ENCODE measurements around the gene LRCH1.

The LRCH1 gene

DNA sequence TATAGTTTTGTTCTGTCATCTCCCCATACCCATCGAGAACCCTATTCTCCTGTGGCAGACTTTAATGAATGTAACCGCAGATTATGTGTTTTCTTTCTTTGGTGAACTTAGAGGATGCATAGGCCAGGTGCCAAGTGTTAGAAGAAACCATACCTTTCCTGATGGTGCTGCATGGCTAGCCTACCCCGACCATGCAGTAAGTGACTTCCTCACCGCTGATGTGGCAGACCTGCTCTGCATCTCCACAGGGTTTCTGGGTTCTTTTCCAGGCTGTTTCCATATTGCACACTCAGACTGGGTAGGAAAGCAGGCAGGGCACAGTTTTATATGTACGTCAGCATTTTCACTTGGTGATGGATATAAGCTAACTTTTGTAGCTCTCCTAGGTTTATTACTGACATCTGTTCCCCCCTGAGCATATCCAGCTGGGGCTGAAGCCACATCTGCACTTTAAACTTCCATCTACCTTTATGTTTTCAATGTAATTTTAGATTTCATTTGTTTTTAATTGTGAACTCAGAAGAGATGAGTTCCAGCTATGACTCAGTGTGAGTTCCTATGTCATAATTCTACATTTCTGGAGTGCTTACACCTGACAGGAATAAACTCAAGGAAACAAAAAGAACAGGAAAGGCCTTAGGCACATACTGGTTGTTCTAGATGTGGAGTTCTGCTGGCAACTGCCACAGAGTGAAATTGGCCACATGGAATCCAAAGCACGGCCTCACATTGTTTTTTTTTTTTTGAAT lies 42.3 kb downstream of the LRCH1 start:
- DNase-seq = no peak

DNA sequence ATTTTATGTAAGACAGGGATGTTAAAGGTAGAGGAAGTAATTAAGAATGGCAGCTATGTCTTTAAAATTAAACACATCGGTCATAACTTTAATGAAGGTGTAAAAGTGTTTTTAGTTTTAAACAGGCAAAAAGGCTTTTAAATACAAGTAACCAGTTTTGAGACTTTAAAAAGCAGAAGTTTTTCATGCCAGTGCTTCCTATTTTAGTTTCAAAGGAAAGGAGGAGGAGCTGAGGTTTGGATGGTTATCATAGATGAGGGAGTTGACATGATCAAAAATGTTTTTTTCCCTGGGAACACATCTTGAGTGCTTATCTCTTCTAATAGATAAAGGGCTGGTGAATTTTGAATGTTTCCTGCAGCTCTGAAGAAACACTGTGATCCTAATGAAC lies 42.9 kb downstream of the LRCH1 start:
- no peak for DNase-seq

DNA sequence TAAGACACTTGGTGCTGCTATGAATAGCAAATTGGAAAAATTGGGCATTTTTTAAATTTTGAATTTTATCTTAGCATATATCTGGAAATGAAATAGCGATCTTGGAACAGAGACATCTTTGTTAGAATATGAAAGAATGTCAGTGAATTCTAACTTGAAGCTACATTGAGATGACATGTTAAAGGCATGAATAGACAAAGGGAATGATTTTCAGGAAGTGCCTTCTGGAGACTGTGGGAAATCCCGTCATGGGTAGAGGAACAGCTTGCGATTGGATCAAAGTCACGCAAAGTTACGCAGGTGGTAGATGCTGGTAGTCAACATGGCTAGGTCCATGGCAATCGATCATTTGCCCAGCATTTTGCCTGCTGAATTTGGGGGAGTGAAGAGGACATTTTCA lies 43.5 kb downstream of the LRCH1 start:
- no peak for DNase-seq

DNA sequence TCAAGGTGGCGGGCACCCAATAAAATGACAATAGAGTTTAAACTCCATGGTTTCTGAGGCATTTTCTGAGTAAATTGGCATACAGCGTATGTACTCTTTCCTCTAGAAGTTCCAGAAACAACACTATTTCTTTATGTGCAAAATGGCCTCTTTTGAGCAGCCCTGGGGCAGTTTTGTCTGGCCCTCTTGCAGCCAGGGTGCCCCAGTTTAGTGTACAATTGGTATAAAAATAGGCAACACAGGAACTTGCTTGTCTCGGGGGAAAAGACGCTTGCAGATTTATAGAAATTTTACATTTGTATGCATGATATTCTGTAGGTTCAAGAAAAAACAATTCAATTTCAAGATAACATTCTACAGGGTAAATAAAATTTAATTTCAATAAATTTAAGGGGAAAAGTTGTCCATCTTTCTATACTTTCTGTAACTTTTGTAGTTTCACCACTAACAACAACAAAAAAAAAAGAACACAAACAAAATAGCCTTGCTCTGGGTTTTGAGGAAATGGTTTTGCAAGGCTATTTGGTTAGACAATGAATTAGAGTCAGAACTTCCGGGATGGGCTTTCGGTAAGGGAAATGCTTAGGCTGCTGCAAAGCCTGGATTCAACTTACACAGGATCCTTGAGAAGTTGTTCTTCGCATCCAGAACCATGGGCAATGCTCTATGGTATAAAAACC lies 45.3 kb downstream of the LRCH1 start:
- DNase-seq = no peak

DNA sequence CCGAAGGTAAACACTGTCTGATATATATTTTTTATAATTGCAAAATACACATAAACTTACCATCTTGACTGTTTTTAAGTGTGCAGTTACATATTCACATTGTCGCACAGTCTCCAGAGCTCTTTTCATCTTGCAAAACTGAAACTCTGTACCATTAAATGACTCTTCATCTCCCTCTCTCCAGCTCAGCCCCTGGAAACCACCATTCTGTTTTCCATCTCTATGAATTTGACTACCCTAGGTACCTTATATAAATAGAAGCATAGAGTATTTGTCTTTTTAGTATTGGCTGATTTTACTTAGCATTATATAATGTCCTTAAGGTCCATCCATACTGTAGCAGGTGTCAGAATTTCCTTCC lies 45.8 kb downstream of the LRCH1 start:
- DNase-seq = no peak

DNA sequence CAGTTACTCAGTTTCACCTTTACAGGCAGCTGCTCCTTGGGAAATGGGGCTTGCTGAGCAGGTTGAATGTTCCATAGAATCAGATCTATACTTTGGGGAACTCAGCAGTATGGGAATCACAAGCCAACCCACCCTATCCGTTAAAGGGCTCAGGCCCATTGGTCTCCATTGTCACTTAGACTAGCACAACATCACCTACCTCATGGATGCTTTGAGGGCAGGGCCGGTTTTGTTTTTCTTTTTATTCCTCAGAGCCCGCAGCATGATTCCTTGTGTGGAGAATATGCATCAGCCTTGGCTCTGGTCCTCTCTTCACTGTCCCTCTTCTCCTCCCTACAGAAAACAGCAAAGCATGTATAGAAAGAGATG lies 48.0 kb downstream of the LRCH1 start:
- no peak for DNase-seq

DNA sequence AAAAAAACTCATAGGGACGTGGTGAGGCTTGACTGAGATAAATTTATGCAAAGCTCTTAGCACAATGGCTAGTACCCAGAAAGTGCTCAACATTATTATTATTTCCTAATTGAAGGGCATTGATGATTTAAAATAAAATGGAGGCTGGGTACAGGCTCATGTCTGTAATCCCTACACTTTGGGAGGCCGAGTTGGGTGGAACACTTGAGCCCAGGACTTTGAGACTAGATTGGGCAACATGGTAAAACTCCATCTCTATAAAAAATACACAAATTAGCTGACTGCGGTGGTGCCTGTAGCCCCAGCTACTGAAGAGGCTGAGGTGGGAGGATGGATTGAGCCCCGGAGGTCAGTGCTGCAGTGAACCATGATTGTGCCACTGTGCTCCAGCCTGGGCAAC lies 49.6 kb downstream of the LRCH1 start:
- no peak for DNase-seq

DNA sequence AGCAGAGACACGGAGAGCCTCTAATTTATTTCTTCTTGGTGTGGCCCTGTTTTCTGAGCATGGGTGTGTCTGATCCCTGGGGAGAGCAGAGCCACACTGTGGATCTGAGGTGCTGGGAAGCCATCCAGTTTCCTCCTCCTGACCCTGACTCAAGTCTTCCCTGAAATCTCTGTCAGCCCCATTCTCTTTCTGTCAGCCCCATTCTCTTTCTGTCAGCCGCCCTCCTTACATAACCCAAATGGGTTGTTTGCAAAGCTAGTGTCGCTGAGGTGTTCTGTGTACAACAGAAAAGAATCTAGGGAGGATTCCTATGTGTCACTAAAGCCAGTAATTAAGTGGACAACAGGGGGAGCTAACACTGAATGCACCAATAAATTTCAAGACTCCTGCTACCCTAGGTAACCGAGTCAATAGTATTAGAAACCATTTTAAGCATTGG lies 50.2 kb downstream of the LRCH1 start:
- DNase-seq = peak in 1 of 2 experiments; percentile 13

DNA sequence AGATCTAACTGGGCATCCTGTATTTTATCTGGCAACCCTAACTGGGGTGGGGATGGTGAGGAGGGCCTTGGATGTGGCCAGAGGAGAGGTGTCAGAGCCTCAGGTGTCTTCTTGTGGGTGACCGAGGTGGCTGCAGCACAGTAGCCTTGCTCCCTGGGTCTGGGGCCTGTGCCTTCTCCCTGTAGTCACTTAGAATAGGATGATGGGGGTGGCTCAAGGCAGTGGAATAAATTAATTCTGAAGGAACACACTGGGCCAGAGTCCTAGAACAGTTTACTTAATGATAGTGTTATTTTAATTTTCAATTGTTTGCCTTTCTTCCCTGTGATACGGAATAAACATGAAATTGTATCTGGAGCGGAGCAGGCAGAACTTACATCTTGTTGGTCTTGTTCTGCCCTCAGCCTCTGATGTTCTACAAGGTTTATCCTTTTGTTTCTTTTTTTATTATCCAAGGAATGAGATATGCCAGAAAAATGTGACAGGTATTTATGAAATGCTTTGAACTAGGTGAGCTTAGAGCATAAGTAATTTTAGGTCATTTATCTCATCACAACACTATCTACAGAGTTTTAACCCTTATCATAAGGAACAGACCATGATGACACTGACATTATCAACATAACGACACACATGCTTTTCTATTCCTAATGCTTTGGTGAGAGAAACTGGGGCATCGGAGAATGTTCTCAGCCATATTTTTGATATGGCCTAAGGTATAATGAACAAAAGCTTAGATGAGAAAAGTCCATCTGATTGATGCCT lies 51.4 kb downstream of the LRCH1 start:
- no peak for DNase-seq

DNA sequence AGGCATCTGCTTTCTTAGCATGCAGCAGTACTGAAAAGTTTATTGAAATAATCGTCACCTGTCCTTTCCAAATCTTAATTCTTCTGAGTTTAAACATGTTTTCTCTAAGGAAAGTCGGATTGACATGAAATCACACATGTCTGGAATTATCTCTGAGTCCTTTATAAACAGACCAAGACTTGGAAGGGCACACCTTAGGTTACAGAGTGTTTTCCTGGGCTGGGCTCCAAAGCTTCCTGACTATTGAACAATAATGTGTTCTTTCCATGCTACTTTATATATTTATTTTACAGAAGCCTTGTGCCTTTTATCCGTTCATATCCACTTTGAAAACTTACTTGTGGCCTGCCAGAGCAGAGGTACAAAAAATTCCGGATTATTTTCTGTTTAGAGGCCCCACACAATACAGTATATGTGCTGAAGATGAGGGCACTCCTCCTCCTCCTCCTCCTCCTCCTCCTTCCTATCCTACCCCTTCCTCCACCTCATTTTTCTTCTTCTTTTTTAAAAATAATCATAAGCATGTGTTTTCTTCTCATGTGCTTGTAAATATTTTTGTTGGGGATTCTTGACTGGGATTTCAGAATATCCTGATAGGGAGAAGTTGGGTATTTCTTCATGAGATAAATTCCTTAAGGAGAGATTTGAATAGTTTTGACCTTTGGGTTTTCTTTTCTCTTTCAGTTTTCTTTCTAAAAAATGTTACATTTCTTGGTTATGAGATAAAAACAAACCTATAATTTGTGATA lies 52.3 kb downstream of the LRCH1 start:
- DNase-seq = no peak

DNA sequence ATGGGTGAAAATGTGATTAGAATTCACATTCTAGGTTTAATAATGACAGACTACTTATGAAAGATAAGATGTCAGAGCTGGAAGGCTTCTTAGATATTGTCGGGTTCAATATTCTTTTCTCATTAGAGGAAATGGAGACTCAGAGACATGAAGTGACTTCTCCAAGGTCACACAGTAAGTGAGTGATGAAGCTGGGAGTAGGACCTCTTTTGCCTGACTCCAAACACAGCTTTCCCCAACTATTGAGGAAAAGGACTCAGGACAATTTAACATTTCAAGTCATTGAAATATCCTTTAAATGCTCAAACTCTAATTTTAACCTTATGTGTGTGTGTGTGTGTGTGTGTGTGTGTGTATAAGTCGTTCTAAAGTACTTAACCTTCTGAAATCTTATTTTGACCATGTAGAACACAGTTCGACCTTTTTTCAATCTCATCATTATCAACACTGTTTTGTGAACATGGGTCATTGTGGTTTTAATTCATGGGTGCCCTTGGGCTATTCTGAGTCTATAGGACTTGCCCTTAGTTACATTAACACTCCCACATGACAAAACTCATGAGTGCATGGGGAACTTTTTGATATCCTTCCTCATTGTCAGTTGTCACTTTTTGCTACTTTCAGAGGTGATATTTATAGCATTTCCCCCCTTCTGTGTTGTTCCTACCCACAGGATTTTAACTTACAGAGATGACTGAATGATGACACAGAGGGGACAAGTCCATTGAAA lies 53.0 kb downstream of the LRCH1 start:
- DNase-seq = no peak

DNA sequence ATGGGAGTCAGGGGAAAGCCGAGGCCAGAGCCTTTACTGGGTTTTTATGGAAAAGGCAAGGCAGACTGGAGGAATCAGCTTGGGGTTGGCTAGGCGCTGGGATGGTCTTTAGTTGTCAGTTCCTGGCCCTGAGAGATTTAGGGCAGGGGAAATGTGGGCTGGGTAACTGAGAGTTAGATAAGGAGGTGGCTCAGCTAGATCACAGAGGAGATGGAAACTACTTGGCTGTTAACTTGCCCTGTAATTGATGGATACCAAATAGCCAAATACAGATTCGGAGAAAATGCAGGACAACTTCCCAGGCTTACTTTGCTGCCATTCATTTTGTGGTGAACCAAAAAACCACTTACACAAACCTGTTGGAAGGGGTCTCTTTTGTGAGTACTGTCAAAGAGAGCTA lies 54.0 kb downstream of the LRCH1 start:
- no peak for DNase-seq

DNA sequence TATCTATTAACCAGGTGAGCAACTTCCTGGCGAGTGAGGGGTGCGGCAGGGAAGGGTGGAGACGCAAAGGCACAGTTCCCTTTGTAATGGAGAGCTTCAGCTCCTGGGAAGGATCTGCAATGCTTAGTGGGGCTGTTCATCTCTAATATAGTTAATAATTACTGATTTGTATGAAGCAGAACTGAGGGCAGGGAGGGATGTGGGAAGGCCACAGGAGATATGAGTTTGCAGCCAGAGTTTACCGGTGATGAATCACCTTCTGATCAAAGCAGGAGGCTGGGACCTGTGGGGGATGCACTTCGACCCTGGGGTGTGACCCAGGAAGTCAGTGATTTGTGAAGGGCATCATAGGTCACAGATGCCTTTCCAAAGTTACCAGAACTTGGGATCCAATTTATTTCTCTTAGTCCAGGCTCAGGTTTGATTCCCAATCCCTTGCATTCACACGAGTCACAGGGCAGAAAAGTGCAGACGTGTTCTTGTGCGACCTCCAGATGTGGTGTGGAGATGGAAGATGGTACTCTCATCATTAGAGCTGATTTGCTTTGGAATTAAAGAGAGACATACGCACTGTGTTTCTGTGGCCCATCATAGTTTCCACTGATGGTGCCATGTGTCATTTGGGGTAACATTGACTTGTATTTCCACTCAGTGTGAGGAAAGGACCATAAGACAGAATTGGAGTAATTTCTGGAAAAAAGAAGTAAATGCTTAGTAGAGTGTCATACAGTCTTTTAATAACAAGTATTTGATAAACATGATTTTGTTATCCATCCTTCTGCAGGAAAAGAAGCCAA lies 55.0 kb downstream of the LRCH1 start:
- DNase-seq = no peak

DNA sequence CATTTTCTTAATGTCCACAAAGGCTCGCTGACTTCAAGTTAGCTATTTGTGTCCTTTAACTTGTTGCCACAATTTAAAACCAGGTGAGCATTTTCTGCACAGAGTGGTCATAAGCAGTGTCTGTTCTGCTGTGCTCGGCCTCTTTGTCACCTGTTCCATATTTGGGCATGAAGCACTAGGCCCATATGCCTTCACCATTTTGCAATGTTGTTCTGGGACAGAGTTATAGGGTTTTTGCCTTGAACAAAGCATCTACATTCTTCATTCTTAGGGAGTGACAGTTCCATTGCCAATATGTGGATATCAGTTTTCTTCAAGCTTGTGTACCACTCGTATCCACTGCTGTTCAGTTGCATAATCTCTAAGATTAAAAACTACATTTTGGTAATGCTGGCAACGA lies 56.1 kb downstream of the LRCH1 start:
- DNase-seq = peak in 1 of 2 experiments; percentile 15

DNA sequence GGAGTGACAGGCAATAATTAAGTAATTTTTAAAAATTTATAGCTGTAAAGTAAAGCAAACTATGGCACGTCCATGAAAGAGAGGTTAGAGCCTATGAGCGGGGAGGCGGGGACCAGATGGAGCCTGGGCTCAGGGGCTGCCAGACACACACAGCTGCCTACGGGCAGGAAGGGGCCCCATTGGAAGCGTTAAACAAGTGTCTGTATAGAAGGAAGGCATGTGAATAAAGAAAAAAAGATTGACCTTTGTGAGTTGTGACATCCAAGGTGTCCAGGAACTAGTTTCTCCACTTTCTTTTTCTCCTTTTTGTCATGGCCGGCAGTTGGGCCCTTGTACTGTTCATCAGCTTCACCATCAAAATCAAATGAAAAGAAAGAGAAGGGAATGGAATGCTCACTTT lies 56.8 kb downstream of the LRCH1 start:
- DNase-seq = peak in 1 of 2 experiments; percentile 20

DNA sequence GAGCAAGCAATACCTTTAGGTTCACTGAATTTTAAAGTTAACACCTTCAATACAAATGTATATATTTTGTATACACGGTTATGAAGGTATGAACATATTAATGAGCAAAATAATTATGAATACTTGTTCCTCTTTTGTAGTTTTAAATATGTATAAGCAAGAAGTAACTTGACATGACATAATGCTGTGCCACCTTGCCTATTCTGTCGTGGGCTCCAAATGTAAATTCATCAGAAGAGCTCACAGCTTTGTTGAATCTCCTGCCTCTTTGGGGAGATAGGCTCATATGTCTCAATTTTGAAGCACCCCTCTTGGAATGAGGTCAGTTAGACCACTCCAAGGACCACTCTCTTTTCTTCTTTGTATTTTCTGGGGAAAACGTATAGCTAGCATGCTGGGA lies 59.3 kb downstream of the LRCH1 start:
- no peak for DNase-seq

DNA sequence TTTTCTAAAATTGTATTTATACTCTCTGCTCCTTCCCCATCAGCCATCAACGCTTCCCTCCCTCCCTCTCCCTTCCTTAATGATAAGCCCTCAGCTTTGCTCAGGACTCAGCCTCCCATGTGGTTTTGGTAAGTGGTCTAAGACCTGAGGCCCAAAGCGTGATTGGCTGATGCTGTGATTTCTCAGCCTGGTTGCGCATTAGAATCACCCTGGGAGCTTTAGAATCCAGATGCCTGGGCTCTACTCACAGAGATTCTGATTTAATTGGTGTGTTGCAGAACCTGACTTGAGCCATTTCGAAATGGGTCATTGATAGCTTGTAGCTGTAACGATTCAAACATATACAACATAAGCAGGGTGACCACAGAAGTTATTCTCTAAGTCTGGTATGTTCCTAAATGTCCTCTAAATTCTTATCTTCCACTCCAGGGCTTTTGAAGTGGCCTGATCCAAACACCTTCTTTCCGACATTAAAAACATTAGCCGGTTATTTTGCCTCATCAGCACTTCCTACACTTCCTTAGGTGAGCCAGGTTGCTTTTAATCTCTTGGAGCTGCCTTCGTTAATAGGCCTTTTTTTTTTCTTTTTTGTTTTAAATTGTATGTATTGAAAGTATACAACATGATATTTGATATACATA lies 60.6 kb downstream of the LRCH1 start:
- no peak for DNase-seq

DNA sequence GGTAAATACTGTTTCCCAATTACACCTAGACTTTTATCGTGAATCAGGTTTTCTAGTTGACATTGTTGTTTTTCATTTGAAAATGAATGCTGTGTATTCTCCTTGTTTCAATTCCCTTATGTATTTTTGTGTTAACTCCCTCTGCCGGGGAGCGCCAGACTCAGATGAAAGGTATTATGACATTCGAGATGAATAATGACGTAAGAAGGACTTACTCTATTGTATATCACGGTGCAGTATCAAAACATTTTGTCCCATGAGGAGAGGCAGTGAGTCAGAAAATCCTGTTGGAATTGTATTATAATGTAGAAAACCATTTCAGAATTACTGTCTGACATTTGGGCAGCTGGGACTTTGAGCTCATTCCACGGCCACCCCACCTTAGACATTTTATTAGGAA lies 61.6 kb downstream of the LRCH1 start:
- peak in 1 of 2 experiments; percentile 25 for DNase-seq

DNA sequence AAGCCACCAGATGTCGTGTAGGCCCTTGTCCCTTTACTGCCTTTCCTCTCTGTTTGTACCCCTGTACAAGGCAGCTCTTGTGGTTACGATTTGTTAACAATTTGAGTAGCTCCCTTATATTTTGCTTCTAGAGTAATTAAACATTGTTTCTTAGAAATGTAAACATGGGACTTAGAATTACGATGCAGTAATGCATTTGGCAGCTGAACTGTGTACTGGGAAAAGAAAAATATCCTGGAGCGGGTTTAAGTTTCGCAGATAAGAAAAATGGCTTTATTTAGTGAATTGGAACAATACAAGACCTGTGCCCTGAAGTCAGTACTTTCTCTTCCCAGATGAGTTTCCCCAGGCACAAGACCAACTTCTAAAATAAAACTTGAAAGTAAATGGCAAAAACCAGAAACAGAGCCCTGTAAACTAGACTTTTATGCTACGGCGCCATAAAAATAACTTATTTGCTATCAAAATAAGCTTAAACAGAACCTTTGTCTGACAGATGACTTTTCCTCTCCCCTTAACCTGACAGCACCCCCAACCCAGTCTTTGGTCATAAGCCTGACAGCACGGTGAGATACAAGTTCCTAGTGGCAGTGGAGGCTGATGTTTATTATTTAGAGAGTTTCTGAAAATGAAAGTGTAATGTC lies 63.0 kb downstream of the LRCH1 start:
- peak in 1 of 2 experiments; percentile 23 for DNase-seq

DNA sequence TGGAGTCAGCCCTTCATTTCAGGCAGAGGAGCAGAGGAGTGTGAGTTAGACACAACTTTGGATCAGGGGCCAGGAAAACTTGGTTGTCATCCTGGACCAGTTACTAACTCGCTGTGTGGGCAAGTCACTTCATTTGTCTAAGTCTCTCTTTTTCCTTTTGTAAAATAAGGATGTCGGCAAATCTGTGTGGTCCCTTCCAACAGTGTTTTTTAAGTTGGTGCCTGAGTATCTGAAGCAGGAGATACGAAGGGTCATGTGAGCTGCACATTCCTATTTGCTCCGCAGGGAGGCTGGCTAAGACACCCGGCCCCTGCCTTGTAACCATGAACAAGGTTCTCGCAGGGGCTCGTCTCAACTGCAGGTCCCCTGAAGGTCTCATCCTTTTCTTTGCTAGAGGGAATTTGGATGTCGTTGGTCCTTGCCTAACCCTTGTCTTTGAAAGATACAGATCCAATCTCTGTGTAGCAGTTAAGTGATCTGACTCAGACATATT lies 64.3 kb downstream of the LRCH1 start:
- no peak for DNase-seq
